ENCODE results near the gene ROBO3. TPM values are rescaled to one million over a fixed set of nuclear protein-coding genes. Genes with fewer than 3 reads are reported as not detected.

The ROBO3 gene
- total and polyA plus RNA-seq, 2 donors (not counting 3 experiments of a cell fraction or from before 2014, with no cell fraction given) = 27.1 to 65.4 TPM

- DNase-seq (ENCODE audit: low read depth, low spot score) (no peak), FAIRE-seq (no peak)
- no peaks in the 10 kb centered on the region for H4K20me1 ChIP-seq (replicated peaks; ENCODE audit: control insufficient read depth, extremely low read depth, insufficient read depth, low read length)
- TF ChIP-seq JUN (IDR thresholded peaks at IDR 0.05; ENCODE audit: borderline replicate concordance, insufficient read depth, insufficient read length, low read depth) (no peak), FOS (IDR thresholded peaks at IDR 0.05; ENCODE audit: borderline replicate concordance, insufficient read depth, low read length) (no peak), MYC (IDR thresholded peaks at IDR 0.05; ENCODE audit: low read depth, low read length) (no peak), POLR2AphosphoS5 (IDR thresholded peaks at IDR 0.05; ENCODE audit: insufficient read depth, low read depth, low read length) (no peak), GATA2 (IDR thresholded peaks at IDR 0.05; ENCODE audit: insufficient read depth, insufficient read length, low read depth, low read length) (no peak), POLR2A (IDR thresholded peaks at IDR 0.05; ENCODE audit: low read depth, low read length) (no peak), MAX (IDR thresholded peaks at IDR 0.05; ENCODE audit: insufficient read depth, insufficient read length) (no peak), CTCF (IDR thresholded peaks at IDR 0.05; ENCODE audit: extremely low read depth in 1 of 2, insufficient read depth in 1 of 2, low read depth in 1 of 2, low read length in 2 of 2) (no peak), EZH2 (IDR thresholded peaks at IDR 0.05; ENCODE audit: borderline replicate concordance, low read depth, low read length, severe bottlenecking) (no peak)
- peaks cover 10% of the 10 kb centered on the region for H3K4me1 ChIP-seq (ENCODE audit: control insufficient read depth, extremely low read depth, insufficient read depth, low read length)
- no peaks in the 10 kb centered on the region for H3K36me3 ChIP-seq (ENCODE audit: control insufficient read depth in 2 of 2, extremely low read depth in 1 of 2, insufficient read depth in 2 of 2, low read length in 2 of 2)
- H3K27ac ChIP-seq (ENCODE audit: insufficient read depth, low read depth, low read length) = peak overlapping the region; percentile 79
- POLR2A ChIA-PET = interaction anchor here (0.8 kb wide), 1 partner anchor 378 kb away, joined by 6 read pairs; no protein-coding TSS in a partner anchor
- dilution Hi-C loops (cut with MboI; ENCODE audit: extremely low pct_ligation_motif_present, low sequenced_read_pairs) = loop anchor here (10.0 kb wide), 1 partner anchor 171 kb away; no protein-coding TSS in a partner anchor
- peak overlapping the region; percentile 67 for H3K9ac ChIP-seq (replicated peaks; ENCODE audit: extremely low read depth, insufficient read depth, low read length)
- no peaks in the 10 kb centered on the region for H3K79me2 ChIP-seq (ENCODE audit: control insufficient read depth, insufficient read depth, low read length)
- no peak overlapping the region for H3K4me3 ChIP-seq (replicated peaks in 1 of 3; ENCODE audit: insufficient read depth in 1 of 3, low read depth in 1 of 3, low read length in 3 of 3)
- H2AFZ ChIP-seq (ENCODE audit: low read depth, low read length) = peak overlapping the region; percentile 11
- peaks cover 24 to 37% of the 10 kb centered on the region in 2 experiments for H3K27me3 ChIP-seq (ENCODE audit: control insufficient read depth in 2 of 2, insufficient read depth in 2 of 2, low read length in 2 of 2)
- intact Hi-C loops (cut with micrococcal nuclease) = loop anchor here (5.0 kb wide), 1 partner anchor 434 kb away; no protein-coding TSS in a partner anchor
- BruUV-seq (replicated peaks) = no TSS peak
- no peaks in the 10 kb centered on the region for H3K9me3 ChIP-seq (replicated peaks; ENCODE audit: control insufficient read depth, insufficient read depth, low read length)
- H3K9me1 ChIP-seq (replicated peaks; ENCODE audit: control insufficient read depth, extremely low read depth, insufficient read depth, low read length) = no peaks in the 10 kb centered on the region
- H3K4me2 ChIP-seq (ENCODE audit: insufficient read depth, low read length) = no peak overlapping the region
- CTCF ChIA-PET = interaction anchor here (0.9 to 8.5 kb wide), 25 partner anchors 10 to 416 kb away, joined by 3 to 191 read pairs (median 14); partner anchors contain the start of genes ESAM, MSANTD2, NRGN and ROBO3
Measured at GRCh38 chr11:124835918-124836317, 29.3 kb upstream of the ROBO3 start.
